OCI-LY7 (cell line): Measurements from ENCODE around the gene VPS45.

Experiments
- EZH2phosphoT487 ChIP-seq: fragments of 200-600 bp; sonication (generic); IDR thresholded peaks from 2 replicates; pipeline ENCODE4 v1.6.1; 2018; ENCODE audit warnings: low read depth, borderline replicate concordance, mild to moderate bottlenecking, mixed run types, antibody characterized with exemption, low read length, moderate library complexity, mixed read lengths
- TF ChIP-seq, protein P1 (sequence below): fragments of 200-600 bp; sonication (generic); conservative IDR thresholded peaks from 2 replicates; pipeline ENCODE4 v1.5.1; 2014; ENCODE audit warnings: mild to moderate bottlenecking, antibody characterized with exemption, low read length, moderate library complexity, mixed read lengths

- TF ChIP-seq, protein P1, sequence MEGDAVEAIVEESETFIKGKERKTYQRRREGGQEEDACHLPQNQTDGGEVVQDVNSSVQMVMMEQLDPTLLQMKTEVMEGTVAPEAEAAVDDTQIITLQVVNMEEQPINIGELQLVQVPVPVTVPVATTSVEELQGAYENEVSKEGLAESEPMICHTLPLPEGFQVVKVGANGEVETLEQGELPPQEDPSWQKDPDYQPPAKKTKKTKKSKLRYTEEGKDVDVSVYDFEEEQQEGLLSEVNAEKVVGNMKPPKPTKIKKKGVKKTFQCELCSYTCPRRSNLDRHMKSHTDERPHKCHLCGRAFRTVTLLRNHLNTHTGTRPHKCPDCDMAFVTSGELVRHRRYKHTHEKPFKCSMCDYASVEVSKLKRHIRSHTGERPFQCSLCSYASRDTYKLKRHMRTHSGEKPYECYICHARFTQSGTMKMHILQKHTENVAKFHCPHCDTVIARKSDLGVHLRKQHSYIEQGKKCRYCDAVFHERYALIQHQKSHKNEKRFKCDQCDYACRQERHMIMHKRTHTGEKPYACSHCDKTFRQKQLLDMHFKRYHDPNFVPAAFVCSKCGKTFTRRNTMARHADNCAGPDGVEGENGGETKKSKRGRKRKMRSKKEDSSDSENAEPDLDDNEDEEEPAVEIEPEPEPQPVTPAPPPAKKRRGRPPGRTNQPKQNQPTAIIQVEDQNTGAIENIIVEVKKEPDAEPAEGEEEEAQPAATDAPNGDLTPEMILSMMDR = no peak
- TF ChIP-seq EZH2phosphoT487 = no peak
Observed at GRCh38 chr1:150028322-150028721, 39.3 kb upstream of the VPS45 start.
